IPS-20b (cell line): ENCODE results near the gene PIGQ.

Source experiments
- H3K27ac ChIP-seq: one replicate; pipeline ENCODE4 v1.5.1; 2013; ENCODE audit warnings: low read length
- H3K27me3 ChIP-seq: 2 replicates; pipeline ENCODE4 v1.6.1; 2013; ENCODE audit warnings: mild to moderate bottlenecking, low read length, inconsistent platforms; ENCODE audit not compliant: insufficient read depth
- H3K36me3 ChIP-seq: 2 replicates; pipeline ENCODE4 v1.6.1; 2013; ENCODE audit warnings: low read depth, mild to moderate bottlenecking, inconsistent platforms, low read length, moderate library complexity; ENCODE audit not compliant: insufficient read depth
- H3K4me1 ChIP-seq: 2 replicates; pipeline ENCODE4 v1.6.1; 2013; ENCODE audit warnings: mild to moderate bottlenecking, control low read depth, inconsistent platforms, low read length, moderate library complexity; ENCODE audit not compliant: insufficient read depth
- H3K4me3 ChIP-seq: 2 replicates; pipeline ENCODE4 v1.5.1; 2013; ENCODE audit warnings: mild to moderate bottlenecking, low read length, inconsistent platforms
- H3K9ac ChIP-seq: 2 replicates; pipeline ENCODE4 v1.6.1; 2013; ENCODE audit warnings: low read depth, mild to moderate bottlenecking, inconsistent platforms, low read length, moderate library complexity
- H3K9me3 ChIP-seq: 2 replicates; pipeline ENCODE4 v1.6.1; 2013; ENCODE audit warnings: mild to moderate bottlenecking, low read depth, low read length, inconsistent platforms; ENCODE audit not compliant: insufficient read depth

Gene PIGQ

DNA sequence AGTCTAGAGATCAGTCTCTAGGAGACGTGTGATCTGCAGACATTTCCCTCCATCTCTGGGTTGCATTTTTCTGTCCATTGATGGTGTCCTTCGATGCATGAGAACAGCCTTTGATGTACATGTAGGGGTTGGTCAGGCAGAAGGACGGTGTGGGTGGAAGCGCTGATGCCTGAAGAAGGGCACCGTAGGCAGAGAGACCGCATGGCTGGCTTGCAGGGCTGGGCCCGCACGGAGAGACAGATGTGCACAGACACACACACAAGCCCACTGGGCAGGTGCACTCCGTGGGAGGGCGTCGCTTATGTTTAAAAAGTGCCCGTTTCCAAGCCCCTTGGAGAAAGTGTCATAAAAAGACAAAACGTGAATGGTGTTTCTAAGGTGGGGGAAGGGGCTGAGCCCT is 45.4 kb downstream of the PIGQ start:
- H3K9me3 ChIP-seq, result no peaks in the 10 kb centered on the region
- no peaks in the 10 kb centered on the region for H3K4me1 ChIP-seq
- H3K4me3 ChIP-seq, result no peak overlapping the region
- H3K36me3 ChIP-seq, result no peaks in the 10 kb centered on the region
- no peak overlapping the region for H3K27ac ChIP-seq
- no peaks in the 10 kb centered on the region for H3K27me3 ChIP-seq
- H3K9ac ChIP-seq, result no peak overlapping the region

DNA sequence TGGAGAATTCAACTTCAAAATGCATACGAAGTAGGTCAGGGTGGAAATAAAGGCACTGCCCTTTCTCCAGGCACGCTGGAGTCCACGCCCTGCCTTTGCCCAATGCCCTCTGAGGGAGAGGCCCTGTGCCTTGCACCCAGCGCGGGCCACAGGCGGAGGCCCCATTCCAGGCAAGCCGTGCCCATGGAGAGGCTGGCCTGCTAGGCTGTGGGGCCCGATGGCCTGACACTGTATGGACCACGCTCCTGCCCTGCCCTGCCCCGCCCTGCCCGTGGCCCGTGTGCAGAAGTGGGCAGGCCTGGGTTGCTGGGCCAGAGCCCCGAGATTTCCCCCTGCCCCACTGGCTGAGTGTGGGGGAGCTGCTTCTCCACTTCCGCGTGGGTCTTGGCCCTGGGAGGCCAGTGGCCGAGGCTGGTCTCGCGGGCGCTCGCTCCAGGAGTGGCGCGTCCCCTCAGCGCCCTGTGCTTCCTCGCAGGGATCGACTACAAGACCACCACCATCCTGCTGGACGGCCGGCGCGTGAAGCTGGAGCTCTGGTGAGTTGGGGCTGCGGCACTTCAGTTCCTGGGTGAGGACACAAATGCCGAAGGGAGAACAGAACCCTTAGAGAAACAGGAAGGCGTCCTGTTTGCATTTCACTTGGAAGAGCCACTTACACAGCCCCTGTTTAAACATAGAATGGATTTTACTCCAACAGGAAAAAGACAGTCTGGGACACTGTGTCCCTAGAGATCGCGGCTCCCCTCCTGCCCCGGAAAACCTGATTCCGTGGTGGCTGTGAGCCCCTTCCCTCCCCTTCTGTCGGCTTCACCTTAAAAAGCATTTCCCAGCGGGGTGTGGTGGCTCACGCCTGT is 47.2 kb downstream of the PIGQ start:
- Histone ChIP-seq H3K9ac (no peak overlapping the region), H3K27ac (no peak overlapping the region), H3K36me3 (no peaks in the 10 kb centered on the region), H3K4me1 (no peaks in the 10 kb centered on the region), H3K27me3 (no peaks in the 10 kb centered on the region), H3K4me3 (no peak overlapping the region), H3K9me3 (no peaks in the 10 kb centered on the region)

DNA sequence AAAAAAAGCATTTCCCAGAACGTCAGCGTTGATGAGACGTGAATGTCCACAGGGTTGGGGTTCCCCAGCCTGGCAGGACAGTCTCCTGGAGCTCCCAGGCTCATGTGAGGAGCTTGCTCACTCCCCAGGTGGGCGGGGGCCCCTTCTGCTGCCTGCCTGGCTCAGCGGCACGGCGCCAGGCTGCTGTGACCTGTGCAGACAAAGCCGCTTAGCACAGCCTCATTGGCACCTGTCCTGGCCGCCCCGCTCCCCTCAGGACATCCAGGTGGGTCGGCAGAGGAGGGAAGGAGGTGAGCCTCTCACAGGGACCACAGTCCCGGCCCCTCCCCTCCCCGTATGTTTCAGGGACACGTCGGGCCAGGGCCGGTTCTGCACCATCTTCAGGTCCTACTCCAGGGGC is 48.1 kb downstream of the PIGQ start:
- Histone ChIP-seq H3K4me1 (no peaks in the 10 kb centered on the region), H3K4me3 (no peak overlapping the region), H3K27me3 (no peaks in the 10 kb centered on the region), H3K36me3 (no peaks in the 10 kb centered on the region), H3K9me3 (no peaks in the 10 kb centered on the region), H3K9ac (no peak overlapping the region), H3K27ac (no peak overlapping the region)

DNA sequence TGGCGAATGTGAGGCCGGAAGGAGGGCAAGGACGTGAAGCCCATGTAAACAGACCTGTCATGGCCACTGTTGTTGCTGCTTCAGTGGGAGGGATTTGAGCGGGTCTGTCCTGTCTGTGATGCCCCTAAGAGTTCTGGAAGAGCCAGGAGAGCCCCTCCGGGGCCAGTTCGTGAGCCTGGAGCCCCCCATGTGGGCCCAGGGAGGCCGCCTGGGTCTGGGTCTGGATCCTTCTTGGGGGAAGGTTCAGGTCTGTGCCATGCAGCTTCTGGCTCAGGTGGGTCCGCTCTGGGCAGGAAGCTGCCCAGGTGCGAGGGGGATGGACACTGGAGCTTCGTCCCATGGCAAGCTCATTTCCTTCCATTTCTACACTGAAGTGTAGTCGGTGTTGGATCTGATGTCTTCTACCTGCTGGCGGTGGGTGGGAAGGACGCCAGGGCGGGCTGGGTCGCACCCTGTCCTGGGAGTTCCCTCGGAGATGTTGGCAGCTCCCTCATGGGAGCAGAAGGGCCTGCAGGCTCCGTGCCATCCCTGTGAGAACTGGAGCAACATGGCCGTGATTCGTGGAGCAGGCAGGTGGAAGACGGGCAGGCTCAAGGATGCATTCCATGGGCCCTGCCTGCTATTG is 49.8 kb downstream of the PIGQ start:
- Histone ChIP-seq H3K27ac (no peak overlapping the region), H3K27me3 (no peaks in the 10 kb centered on the region), H3K4me1 (no peaks in the 10 kb centered on the region), H3K9ac (no peak overlapping the region), H3K36me3 (no peaks in the 10 kb centered on the region), H3K4me3 (no peak overlapping the region), H3K9me3 (no peaks in the 10 kb centered on the region)

DNA sequence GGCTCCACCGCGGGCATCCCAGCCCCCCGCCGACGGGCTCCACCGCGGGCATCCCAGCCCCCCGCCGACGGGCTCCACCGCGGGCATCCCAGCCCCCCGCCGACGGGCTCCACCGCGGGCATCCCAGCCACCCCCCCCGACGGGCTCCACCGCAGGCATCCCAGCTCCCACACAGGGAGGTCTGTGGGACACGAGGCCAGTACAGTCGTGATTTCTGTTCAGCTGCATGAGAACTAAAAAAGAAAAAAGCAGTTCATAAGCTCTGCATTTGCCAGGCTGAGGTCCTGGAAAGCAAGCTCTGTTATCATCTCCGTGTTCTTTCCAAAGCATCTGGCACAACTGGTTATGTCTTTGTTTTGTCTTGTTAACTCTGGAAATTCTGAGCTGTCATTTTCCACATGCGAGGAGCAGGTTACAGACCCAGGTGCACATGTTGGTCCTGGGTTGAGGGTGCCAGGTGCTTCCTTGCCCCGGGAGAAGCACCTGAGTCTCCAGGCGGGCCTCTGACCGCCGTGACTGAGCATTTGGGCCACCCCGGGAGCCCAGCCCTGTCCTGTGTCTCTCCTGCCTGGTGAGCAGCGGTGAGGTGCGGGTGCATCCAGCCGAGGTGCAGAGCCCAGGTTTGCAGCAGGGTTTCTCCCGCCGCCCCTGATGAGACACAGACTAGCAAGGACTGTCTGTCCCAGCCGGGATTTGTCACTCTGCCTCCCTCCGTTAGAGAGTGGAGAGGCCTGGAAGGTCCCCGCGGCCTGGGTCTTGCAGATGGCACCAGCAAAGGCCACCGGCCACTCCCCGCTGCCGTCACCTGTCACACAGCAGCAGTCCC is 51.1 kb downstream of the PIGQ start:
- Histone ChIP-seq H3K27me3 (no peaks in the 10 kb centered on the region), H3K9me3 (no peaks in the 10 kb centered on the region), H3K27ac (no peak overlapping the region), H3K4me1 (no peaks in the 10 kb centered on the region), H3K9ac (no peak overlapping the region; the same call in 1 of the 2 replicates), H3K36me3 (no peaks in the 10 kb centered on the region), H3K4me3 (no peak overlapping the region)

DNA sequence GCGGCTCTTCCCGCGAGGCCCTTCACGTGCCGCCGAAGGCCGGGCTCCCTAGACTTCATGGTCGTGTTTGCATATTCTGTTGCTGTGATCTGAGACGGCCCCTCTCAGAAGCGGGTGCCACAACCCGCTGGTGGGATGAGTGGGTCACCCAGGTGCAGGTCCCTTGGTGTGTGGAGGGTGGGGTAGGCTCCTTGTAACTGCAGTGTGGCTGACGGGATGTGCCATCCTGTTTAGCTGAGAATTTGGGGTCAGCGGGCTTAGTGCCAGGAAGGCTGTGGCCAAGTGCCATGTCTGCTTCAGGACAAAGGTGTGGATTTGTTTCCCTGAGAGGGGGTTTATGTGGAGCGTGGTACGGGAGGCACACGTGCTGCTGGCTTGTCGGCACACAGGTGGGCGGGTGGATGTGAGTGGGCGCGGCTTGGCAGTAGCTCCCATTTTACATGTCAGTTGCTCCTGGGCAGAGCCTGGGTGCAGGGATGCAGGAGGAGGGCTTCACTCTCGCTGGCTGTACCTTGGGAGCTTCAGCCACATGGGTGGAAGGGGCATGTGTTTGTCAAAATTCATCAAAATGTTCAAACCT is 51.8 kb downstream of the PIGQ start:
- H3K27ac ChIP-seq, result no peak overlapping the region
- H3K36me3 ChIP-seq, result no peaks in the 10 kb centered on the region; the same call in 1 of the 2 replicates
- H3K9ac ChIP-seq, result no peak overlapping the region
- H3K4me1 ChIP-seq, result no peaks in the 10 kb centered on the region
- H3K4me3 ChIP-seq, result no peak overlapping the region
- H3K27me3 ChIP-seq, result no peaks in the 10 kb centered on the region
- H3K9me3 ChIP-seq, result no peaks in the 10 kb centered on the region

DNA sequence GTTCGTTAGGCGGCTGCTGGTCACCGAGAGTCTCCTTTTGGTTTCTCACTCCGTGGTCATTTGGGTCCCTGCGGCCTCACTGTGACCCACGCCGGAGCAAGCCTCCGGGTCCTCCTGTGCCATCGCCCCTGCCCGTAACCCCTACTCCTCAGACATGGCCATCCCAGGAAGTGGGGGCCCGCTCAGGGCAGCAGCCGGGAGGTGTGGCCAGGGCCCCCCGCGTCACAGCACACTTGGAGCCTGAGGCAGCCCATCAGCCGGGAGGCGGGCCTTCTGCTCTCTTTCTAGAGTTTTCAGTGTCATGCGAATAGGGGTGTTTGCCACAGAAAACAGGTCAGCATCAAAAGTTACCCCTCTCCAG is 53.1 kb downstream of the PIGQ start:
- no peak overlapping the region for H3K27ac ChIP-seq
- no peak overlapping the region for H3K4me3 ChIP-seq
- no peaks in the 10 kb centered on the region for H3K4me1 ChIP-seq
- no peak overlapping the region for H3K9ac ChIP-seq
- H3K9me3 ChIP-seq, result no peaks in the 10 kb centered on the region
- no peaks in the 10 kb centered on the region; the same call in 1 of the 2 replicates for H3K36me3 ChIP-seq
- H3K27me3 ChIP-seq, result no peaks in the 10 kb centered on the region

DNA sequence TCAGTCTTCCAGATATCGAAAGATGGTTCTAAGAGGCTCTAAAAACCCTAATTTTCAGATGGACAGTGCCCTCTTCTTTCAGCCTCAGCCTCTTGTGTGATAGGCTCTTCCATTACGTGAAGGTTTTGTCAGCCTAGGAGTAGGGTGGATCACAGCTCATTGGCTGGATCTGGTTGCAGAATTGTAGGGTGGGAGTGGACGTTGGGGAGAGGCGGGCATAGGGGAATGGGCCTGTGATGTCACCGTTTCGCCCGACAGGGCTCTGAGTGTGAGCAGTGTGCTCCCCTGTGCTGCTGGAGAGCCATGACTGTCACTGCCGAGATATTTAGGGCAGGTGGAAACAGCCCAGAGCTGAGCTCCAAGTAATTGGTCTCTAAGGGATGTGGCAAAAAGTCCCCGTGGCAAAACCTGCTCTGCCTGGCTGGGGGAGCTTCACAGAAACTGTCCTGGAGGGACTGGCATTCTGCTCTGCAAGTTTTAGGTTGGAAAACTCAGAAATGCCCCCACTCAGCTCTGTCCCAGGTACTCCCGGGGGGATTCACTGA is 54.8 kb downstream of the PIGQ start:
- Histone ChIP-seq H3K4me1 (peaks cover 6% of the 10 kb centered on the region; the same call in 1 of the 2 replicates), H3K9ac (no peak overlapping the region), H3K4me3 (no peak overlapping the region), H3K27me3 (no peaks in the 10 kb centered on the region), H3K36me3 (no peaks in the 10 kb centered on the region; the same call in 1 of the 2 replicates), H3K27ac (no peak overlapping the region), H3K9me3 (no peaks in the 10 kb centered on the region)

DNA sequence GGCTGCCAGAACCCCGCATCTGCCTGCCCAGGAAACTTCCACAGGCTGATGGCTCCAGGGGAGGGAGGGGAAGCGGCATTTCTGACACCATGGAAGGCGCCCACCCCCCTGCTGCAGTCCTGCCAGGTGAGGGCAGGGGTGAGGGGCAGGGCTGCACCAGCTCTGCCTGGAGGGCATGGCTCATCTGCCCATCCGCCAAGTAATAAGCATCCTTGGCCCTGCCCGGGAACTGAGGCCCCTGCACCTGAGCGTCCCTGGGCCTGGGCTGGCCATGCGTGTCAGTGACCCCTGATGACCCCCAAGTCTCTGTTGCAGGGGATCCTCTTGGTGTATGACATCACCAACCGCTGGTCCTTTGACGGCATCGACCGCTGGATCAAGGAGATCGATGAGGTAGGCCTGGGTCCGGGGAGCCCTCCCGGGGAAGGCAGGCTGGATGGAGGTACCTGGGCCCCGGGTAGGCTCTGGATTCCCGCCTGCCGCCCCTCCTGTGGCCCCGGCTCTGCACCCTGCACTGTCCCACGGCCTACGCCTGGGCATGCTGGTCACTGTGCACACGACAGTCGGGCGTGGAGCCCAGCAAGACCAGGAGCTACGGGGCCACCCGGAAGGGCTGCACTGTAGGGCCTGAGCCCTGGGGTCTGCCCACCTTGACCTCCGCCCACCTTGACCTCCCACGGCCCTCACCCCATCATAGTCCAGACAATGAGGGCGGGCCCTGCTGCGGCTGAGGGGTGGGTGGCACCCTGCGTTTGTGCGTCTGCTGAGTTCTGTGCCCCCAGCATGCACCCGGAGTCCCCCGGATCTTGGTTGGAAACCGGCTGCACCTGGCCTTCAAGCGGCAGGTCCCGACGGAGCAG is 55.6 kb downstream of the PIGQ start:
- H3K9ac ChIP-seq, result no peak overlapping the region
- H3K4me3 ChIP-seq, result no peak overlapping the region
- no peaks in the 10 kb centered on the region; the same call in 1 of the 2 replicates for H3K36me3 ChIP-seq
- H3K4me1 ChIP-seq, result peaks cover 10% of the 10 kb centered on the region; the same call in 1 of the 2 replicates
- no peaks in the 10 kb centered on the region for H3K9me3 ChIP-seq
- H3K27ac ChIP-seq, result no peak overlapping the region
- no peaks in the 10 kb centered on the region for H3K27me3 ChIP-seq

DNA sequence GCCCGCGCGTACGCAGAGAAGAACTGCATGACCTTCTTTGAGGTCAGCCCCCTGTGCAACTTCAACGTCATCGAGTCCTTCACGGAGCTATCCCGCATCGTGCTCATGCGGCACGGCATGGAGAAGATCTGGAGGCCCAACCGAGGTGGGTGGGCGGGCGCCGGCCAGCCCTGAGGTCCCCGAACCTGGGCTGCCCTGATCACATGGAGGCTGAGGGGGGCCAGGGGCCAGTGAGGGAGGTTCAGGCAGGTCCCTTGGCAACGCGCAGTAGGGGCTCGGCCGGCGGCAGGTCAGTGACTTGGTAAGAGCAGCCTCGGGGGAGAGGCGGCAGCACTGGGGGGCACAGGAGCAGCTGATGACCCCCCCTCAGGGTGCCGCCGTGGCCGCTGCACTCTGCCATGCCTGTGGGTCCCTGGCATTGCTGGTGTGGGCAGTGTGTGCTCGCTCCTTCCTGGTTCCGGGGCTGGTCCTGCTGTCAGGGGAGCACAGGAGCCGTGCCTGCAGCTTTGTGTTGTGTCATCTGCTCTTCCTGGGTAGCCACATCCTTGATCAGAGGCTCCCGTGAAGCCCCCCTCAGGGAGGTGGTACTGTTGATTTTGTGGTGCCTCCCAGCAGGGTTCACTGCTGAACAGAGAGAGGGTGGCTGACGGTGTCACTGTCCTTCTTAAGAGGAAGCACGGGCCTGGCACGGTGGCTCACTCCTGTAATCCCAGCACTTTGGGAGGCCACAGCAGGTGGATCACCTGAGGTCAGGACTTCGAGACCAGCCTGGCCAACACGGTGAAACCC is 56.4 kb downstream of the PIGQ start:
- Histone ChIP-seq H3K27me3 (no peaks in the 10 kb centered on the region), H3K36me3 (no peaks in the 10 kb centered on the region; the same call in 1 of the 2 replicates), H3K9me3 (no peaks in the 10 kb centered on the region), H3K27ac (no peak overlapping the region), H3K4me3 (no peak overlapping the region), H3K9ac (no peak overlapping the region), H3K4me1 (peaks cover 12% of the 10 kb centered on the region; the same call in 1 of the 2 replicates)
